GM12874 (cell line): ENCODE data around the gene B2M.

Source experiments
- CTCF ChIP-seq: IDR thresholded peaks from 2 replicates; pipeline ENCODE4 v1.5.1; 2011; ENCODE audit warnings: low read depth, mild to moderate bottlenecking, control low read depth, low read length, moderate library complexity; ENCODE audit not compliant: insufficient read depth

Gene B2M

GRCh38 chr15:44736181-44736765 is 25.0 kb downstream of the B2M start, which contains the start of gene TRIM69:
TRIM69 (plus strand) TSS chr15:44736528; CDS start chr15:44736705, 177 bp downstream.
- TF ChIP-seq CTCF = no peak

DNA sequence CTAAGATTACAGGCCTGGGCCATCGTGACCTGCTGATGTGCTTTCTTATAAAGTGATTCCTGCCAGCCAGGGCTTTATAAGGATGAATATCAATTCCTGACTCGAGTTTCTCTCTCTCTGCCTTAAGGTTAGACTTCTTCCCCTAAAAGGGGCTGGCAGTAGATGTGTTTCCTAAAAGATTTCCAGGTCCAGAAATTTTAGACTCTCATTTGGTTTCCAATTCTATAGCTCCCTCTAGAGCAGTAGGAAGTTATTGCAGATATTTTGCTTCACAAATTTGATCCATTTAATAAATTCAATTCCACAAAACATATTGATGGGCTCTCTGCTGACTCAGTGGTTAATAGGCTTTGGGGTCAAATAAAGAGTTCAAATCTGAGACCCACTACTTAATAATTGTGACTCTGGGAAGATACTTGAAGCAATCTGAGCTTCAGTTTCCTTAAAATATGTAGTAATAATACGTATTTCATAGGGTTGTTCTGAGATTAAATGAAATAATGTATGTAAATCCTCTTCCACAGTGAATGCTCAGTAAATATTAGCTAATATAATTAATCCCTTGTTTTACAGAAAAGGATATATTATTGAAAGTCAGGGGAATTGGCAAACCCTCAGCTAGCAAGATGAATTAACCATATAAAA is 27.1 kb downstream of the B2M start:
- peak; percentile 42 for TF ChIP-seq CTCF

GRCh38 chr15:44753345-44753744 is 42.0 kb downstream of the B2M start:
- TF ChIP-seq CTCF = no peak

DNA sequence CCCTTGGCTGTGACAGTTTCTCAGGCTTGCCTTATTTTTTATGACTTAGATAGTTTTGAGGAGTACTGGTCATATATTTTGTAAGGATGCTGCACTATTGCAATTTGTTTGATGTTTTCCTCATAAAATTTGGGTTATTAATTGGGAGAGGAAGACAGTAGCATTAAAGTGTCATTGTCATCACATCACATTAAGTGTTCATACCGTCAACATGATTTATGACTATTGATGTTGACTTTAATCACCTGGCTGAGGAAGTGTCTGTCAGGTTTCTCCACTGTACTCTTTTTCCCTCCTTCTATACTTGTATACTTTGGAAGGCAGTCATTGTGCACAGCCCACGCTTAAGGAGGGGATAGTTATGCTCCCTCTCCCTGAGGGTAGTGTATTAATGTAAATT is 51.9 kb downstream of the B2M start:
- no peak for TF ChIP-seq CTCF

GRCh38 chr15:44763848-44764247 is 52.5 kb downstream of the B2M start:
- no peak for TF ChIP-seq CTCF

GRCh38 chr15:44765036-44765435 is 53.7 kb downstream of the B2M start:
- no peak for TF ChIP-seq CTCF
